CD14-positive monocyte (primary cell): ENCODE measurements around the gene WTIP. TPM values are rescaled to one million over a fixed set of nuclear protein-coding genes. Genes with fewer than 3 reads are reported as not detected.
"Not testable (repeated sequence)": the region's sequence is repeated elsewhere in the genome, so short reads cannot be mapped to it uniquely, and the experiment has no call there.

Experiments
- DNase-seq, 3 donors: peaks; one replicate each; pipeline ENCODE4 v3.0.0-alpha.2; 2011 to 2022
- H2AFZ ChIP-seq: 2 replicates; pipeline ENCODE4 v1.6.0; 2012; ENCODE audit warnings: mild to moderate bottlenecking, low read depth, low read length, inconsistent platforms; ENCODE audit not compliant: insufficient read depth, poor library complexity, severe bottlenecking
- H3K27ac ChIP-seq, 2 donors: 1 replicate in 1 of 2; 2 replicates in 1 of 2; pipeline ENCODE4 v1.5.1; 2012 to 2013; ENCODE audit warnings: low read length in 2 of 2, control low read depth in 1 of 2, inconsistent platforms in 1 of 2, low read depth in 1 of 2, mild to moderate bottlenecking in 1 of 2
- H3K27me3 ChIP-seq, 2 donors: one replicate each; pipeline versions ENCODE4 v1.6.0 to v1.6.1; 2011 to 2013; ENCODE audit warnings: low read length in 2 of 2; ENCODE audit not compliant: control insufficient read depth in 2 of 2, insufficient read depth in 2 of 2
- H3K36me3 ChIP-seq, 2 donors: replicated peaks in 1 of 2; 1 replicate in 1 of 2; 2 replicates in 1 of 2; pipeline versions ENCODE4 v1.5.1 to v1.6.1; 2012 to 2013; ENCODE audit warnings: low read length in 2 of 2, control low read depth in 1 of 2, inconsistent platforms in 1 of 2, mild to moderate bottlenecking in 1 of 2; ENCODE audit not compliant: insufficient read depth in 2 of 2, control insufficient read depth in 1 of 2
- H3K4me1 ChIP-seq, 2 donors: 1 replicate in 1 of 2; 2 replicates in 1 of 2; pipeline versions ENCODE4 v1.5.1 to v1.6.1; 2012 to 2013; ENCODE audit warnings: low read length in 2 of 2, control low read depth in 1 of 2, inconsistent platforms in 1 of 2, mild to moderate bottlenecking in 1 of 2, moderate library complexity in 1 of 2; ENCODE audit not compliant: insufficient read depth in 2 of 2, control insufficient read depth in 1 of 2
- H3K4me2 ChIP-seq: replicated peaks from 2 replicates; pipeline ENCODE3; 2012; ENCODE audit warnings: low read length, moderate library complexity, mild to moderate bottlenecking; ENCODE audit not compliant: poor library complexity, severe bottlenecking; ENCODE audit errors: extremely low read depth
- H3K4me3 ChIP-seq, 3 experiments: fragments of 200-600 bp in 1 of 3; sonication (generic) in 1 of 3; replicated peaks in 1 of 3; 1 replicate in 2 of 3; 2 replicates in 1 of 3; pipeline ENCODE4 v1.5.1; 2011 to 2013; ENCODE audit warnings: low read length in 3 of 3, mild to moderate bottlenecking in 3 of 3, control low read depth in 2 of 3, low read depth in 2 of 3, inconsistent platforms in 1 of 3, moderate library complexity in 1 of 3
- H3K79me2 ChIP-seq: 2 replicates; pipeline ENCODE4 v1.6.0; 2012; ENCODE audit warnings: mild to moderate bottlenecking, control low read depth, inconsistent platforms, low read length, moderate library complexity; ENCODE audit not compliant: insufficient read depth
- H3K9ac ChIP-seq: 2 replicates; pipeline ENCODE4 v1.6.0; 2017; ENCODE audit warnings: low read length, mild to moderate bottlenecking; ENCODE audit not compliant: insufficient read depth, poor library complexity, severe bottlenecking
- H3K9me3 ChIP-seq, 2 donors: replicated peaks in 1 of 2; 1 replicate in 1 of 2; 2 replicates in 1 of 2; pipeline versions ENCODE4 v1.5.1 to v1.6.1; 2012 to 2013; ENCODE audit warnings: low read length in 2 of 2, control low read depth in 1 of 2; ENCODE audit not compliant: control insufficient read depth in 1 of 2, insufficient read depth in 1 of 2
- H4K20me1 ChIP-seq: 2 replicates; pipeline ENCODE4 v1.6.0; 2012; ENCODE audit warnings: mild to moderate bottlenecking, low read length, control low read depth, moderate library complexity; ENCODE audit not compliant: insufficient read depth
- H3K27ac Mint-ChIP-seq, 7 donors: one replicate each; pipeline ENCODE4 v1.8.0; 2020; ENCODE audit warnings: mild to moderate bottlenecking in 7 of 7, mixed read lengths in 7 of 7, moderate library complexity in 6 of 7, inconsistent platforms in 2 of 7
- H3K27me3 Mint-ChIP-seq, 3 donors: one replicate each; pipeline ENCODE4 v1.8.0; 2021 to 2022; ENCODE audit warnings: low read depth in 3 of 3, mild to moderate bottlenecking in 3 of 3, mixed read lengths in 3 of 3, moderate library complexity in 3 of 3, inconsistent platforms in 1 of 3
- H3K36me3 Mint-ChIP-seq, 2 donors: one replicate each; pipeline ENCODE4 v1.8.0; 2020; ENCODE audit warnings: mixed read lengths in 2 of 2, inconsistent platforms in 1 of 2, mild to moderate bottlenecking in 1 of 2
- H3K4me1 Mint-ChIP-seq: one replicate; pipeline ENCODE4 v1.8.0; 2020; ENCODE audit warnings: mild to moderate bottlenecking, mixed read lengths
- H3K4me3 Mint-ChIP-seq, 2 donors: one replicate each; pipeline ENCODE4 v1.8.0; 2020; ENCODE audit warnings: mild to moderate bottlenecking in 2 of 2, mixed read lengths in 2 of 2, moderate library complexity in 1 of 2
- H3K9me3 Mint-ChIP-seq, 7 donors: one replicate each; pipeline ENCODE4 v1.8.0; 2020 to 2022; ENCODE audit warnings: mixed read lengths in 7 of 7, mild to moderate bottlenecking in 6 of 7, moderate library complexity in 6 of 7, inconsistent platforms in 2 of 7
- CTCF ChIP-seq: fragments of 200-600 bp; IDR thresholded peaks from one replicate; pipeline ENCODE4 v1.8.0; 2022; ENCODE audit warnings: antibody characterized with exemption, mild to moderate bottlenecking
- WGBS: methylation state at CpG from one replicate; pipeline ENCODE4 v1.1.5; 2013; ENCODE audit warnings: missing lambda C conversion rate; ENCODE audit not compliant: insufficient coverage; 5-methylcytosine and 5-hydroxymethylcytosine counted together
- intact Hi-C, 2 donors: fragments of 100-400 bp; cut with micrococcal nuclease; formaldehyde crosslinking; loops; one replicate each; pipeline versions ENCODE4 v1.15.0 to v1.15.1; 2023
- polyA plus RNA-seq, 3 donors: library from polyadenylated mRNA; depleted of rRNA in 1 of 3; unstranded in 2 of 3; stranded (reverse) in 1 of 3; fragments of 300-500 nt in 2 of 3; fragments of >200 nt in 1 of 3; fragmentation: Illumina TruSeq in 2 of 3; gene quantifications; 1 replicate in 2 of 3; 2 replicates in 1 of 3; pipeline ENCODE4 v1.2.3, GENCODE V29; 2012 to 2021

WTIP gene
- polyA plus RNA-seq, 3 donors: 0.11 TPM; not detected in 2

- H3K27ac Mint-ChIP-seq: no peak overlapping the region
- H3K36me3 Mint-ChIP-seq: peaks cover 67 to 92% of the 10 kb centered on the region in 2 donors
Observed at GRCh38 chr19:34454685-34455084, 26.9 kb upstream of the WTIP start.

GRCh38 chr19:34455783-34456480 is 25.6 kb upstream of the WTIP start:
- intact Hi-C loops, H3K4me2 ChIP-seq, H3K4me1 ChIP-seq, H3K9me3 ChIP-seq, H3K9ac ChIP-seq, H3K27me3 ChIP-seq, H3K27ac ChIP-seq, H3K4me3 Mint-ChIP-seq, H4K20me1 ChIP-seq, H3K4me1 Mint-ChIP-seq, H3K4me3 ChIP-seq, H2AFZ ChIP-seq, H3K27ac Mint-ChIP-seq, DNase-seq, H3K79me2 ChIP-seq, H3K27me3 Mint-ChIP-seq, H3K9me3 Mint-ChIP-seq: not testable (repeated sequence)
- peaks cover 71 to 92% of the 10 kb centered on the region in 2 donors for H3K36me3 Mint-ChIP-seq
- 100% methylated on average over 2 of the region's 17 CpGs for WGBS
- H3K36me3 ChIP-seq: peaks cover 86 to 96% of the 10 kb centered on the region in 2 donors

More at GRCh38 chr19:34454685-34455084, 26.9 kb upstream of the WTIP start:
- Histone ChIP-seq H3K4me1 (no peaks in the 10 kb centered on the region), H3K9me3 (no peaks in the 10 kb centered on the region), H3K36me3 (peaks cover 86 to 96% of the 10 kb centered on the region in 2 donors), H3K27me3 (no peaks in the 10 kb centered on the region), H3K9ac (no peak overlapping the region), H4K20me1 (no peaks in the 10 kb centered on the region), H3K79me2 (no peaks in the 10 kb centered on the region), H2AFZ (no peak overlapping the region), H3K4me3 (no peak overlapping the region), H3K4me2 (no peak overlapping the region), H3K27ac (no peak overlapping the region)
- DNase-seq: no peak
- Mint-ChIP-seq H3K4me3 (no peak overlapping the region), H3K4me1 (no peaks in the 10 kb centered on the region), H3K9me3 (no peaks in the 10 kb centered on the region), H3K27me3 (no peaks in the 10 kb centered on the region)
- intact Hi-C loops: no loop called here
- 100% methylated on average over 1 of the region's 3 CpGs for WGBS
- no peak for TF ChIP-seq CTCF
